Breast epithelium (tissue), 3 donors: ENCODE results near the gene CRELD2.

Experiments used
- POLR2A ChIP-seq: fragments of 450-650 bp; IDR thresholded peaks from one replicate; pipeline ENCODE4 v1.6.1; 2016; ENCODE audit warnings: antibody characterized with exemption, mild to moderate bottlenecking, moderate library complexity
- POLR2AphosphoS5 ChIP-seq, 3 donors: sonication (generic); formaldehyde crosslinking; IDR thresholded peaks; one replicate each; pipeline ENCODE4 v1.6.1; 2017; ENCODE audit warnings: antibody characterized with exemption in 3 of 3
- TF ChIP-seq, protein P1 (sequence below), 3 donors: fragments of 450-650 bp; IDR thresholded peaks; one replicate each; pipeline ENCODE4 v1.5.1; 2016 to 2017; ENCODE audit warnings: antibody characterized with exemption in 3 of 3, mild to moderate bottlenecking in 3 of 3, moderate library complexity in 3 of 3

DNA sequence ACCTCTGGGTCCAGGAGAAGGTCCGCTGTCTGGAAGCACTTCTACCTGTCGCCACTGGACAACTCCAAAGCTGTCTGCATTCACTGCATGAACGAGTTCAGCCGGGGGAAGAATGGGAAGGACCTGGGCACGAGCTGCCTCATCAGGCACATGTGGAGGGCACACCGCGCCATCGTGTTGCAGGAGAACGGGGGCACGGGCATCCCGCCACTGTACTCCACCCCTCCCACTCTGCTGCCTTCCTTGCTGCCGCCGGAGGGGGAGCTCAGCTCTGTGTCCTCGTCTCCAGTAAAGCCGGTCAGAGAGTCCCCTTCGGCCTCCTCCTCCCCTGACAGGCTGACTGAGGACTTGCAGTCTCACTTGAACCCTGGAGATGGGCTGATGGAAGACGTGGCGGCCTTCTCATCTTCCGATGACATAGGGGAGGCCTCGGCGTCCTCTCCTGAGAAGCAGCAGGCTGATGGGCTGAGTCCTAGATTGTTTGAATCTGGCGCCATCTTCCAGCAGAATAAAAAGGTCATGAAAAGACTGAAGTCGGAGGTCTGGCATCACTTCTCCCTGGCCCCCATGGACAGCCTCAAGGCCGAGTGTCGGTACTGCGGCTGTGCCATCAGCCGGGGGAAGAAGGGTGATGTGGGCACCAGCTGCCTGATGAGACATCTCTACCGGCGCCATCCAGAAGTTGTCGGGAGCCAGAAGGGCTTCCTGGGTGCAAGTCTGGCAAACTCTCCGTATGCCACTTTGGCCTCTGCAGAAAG is 33.8 kb upstream of the CRELD2 start:
- TF ChIP-seq, protein P1, sequence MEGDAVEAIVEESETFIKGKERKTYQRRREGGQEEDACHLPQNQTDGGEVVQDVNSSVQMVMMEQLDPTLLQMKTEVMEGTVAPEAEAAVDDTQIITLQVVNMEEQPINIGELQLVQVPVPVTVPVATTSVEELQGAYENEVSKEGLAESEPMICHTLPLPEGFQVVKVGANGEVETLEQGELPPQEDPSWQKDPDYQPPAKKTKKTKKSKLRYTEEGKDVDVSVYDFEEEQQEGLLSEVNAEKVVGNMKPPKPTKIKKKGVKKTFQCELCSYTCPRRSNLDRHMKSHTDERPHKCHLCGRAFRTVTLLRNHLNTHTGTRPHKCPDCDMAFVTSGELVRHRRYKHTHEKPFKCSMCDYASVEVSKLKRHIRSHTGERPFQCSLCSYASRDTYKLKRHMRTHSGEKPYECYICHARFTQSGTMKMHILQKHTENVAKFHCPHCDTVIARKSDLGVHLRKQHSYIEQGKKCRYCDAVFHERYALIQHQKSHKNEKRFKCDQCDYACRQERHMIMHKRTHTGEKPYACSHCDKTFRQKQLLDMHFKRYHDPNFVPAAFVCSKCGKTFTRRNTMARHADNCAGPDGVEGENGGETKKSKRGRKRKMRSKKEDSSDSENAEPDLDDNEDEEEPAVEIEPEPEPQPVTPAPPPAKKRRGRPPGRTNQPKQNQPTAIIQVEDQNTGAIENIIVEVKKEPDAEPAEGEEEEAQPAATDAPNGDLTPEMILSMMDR (IDR thresholded peaks at IDR 0.05): no peak
- TF ChIP-seq POLR2A (no peak), POLR2AphosphoS5 (IDR thresholded peaks at IDR 0.05) (no peak)
